ENCODE results near the gene C19orf38.
A peak's percentile ranks its signal among the peaks of the same experiment; 100 is the strongest.
"Not testable (repeated sequence)": the region's sequence is repeated elsewhere in the genome, so short reads cannot be mapped to it uniquely, and the experiment has no call there.

C19orf38 gene

DNA sequence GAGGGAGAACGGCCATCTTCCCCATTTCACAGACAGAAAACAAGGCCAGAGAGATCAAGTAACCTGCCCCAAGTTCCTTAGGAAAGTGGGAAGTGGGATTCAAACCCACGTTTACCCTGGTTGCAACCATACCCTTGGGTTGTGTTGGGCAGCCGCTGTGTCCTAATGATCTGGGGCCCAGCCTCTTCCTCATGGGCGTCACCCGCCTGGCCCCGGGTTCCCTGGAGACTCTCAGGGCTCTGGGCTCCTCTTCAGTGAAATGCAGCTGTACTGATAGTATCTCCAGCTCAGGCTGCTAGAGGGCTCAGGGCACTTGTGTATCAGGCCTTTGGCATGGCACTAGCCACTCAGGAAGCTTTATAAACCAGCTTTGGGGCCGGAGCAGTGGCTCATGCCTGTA lies 22.0 kb upstream of the C19orf38 start:
- peak; percentile 54 for DNase-seq

DNA sequence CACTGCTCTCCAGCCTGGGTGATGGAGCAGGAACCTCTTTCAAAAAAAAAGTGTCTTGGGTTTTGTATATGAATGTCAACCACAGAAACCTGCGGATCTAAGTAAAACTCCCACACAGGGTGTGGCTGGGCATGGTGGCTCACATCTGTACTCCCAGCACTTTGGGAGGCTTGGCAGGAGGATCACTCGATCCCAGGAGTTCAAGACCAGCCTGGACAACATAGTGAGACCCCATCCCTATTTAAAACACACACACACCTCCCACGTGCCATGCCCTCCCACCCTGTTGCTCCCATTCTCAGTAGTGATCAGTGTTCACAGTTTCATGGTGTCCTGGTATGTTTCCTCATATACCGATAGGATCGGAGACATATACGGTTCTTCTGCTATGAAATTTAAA lies 21.4 kb upstream of the C19orf38 start:
- peak; percentile 28 for DNase-seq

DNA sequence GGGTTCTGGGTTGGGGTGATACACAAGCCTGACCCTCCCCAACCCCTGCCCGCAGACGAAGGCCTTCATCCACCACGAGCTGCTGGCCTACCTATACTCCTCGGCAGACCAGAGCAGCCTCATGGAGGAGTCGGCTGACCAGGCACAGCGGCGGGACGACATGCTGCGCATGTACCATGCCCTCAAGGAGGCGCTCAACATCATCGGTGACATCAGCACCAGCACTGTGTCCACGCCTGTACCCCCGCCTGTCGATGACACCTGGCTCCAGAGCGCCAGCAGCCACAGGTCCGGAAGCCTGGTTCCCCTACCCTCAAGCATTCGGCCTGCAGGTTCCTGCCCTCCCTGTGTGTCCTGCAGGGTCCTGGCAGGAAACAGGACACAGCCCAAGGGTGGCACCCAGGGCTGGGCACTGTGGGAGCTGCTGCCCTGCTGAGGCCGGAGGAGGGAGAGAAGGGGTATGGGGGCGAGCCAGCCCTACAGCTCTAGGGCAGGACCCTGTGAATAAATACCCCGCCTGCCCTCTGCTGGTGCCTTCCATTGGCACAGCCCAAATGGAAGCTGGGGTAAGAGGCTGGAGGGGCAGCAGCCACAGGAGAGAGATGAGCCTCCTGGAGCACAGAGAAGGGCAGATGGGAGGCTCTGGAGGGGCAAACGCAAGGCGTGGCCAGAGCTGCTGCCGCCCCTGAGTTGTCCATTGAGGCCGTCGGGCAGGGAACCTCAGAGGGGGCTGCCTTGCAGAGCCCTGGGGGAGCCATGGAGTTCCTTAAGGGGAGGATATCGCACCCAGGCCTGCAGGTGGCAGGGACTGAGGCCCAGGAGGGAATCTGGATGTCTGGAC lies 19.0 kb upstream of the C19orf38 start:
- DNase-seq: peak; percentile 28

DNA sequence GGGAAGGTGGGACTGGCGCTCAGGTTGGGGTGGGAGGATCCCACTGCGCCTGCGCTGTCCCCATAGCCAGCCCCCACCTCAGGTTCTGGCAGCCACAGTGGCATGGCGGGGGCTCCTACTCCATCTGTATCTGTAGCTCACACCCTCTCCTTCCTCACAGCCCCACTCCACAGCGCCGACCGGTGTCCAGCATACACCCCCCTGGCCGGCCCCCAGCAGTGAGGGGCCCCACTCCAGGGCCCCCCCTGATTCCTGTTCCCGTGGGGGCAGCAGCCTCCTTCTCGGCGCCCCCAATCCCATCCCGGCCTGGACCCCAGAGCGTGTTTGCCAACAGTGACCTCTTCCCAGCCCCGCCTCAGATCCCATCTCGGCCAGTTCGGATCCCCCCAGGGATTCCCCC lies 18.2 kb upstream of the C19orf38 start:
- DNase-seq: no peak

DNA sequence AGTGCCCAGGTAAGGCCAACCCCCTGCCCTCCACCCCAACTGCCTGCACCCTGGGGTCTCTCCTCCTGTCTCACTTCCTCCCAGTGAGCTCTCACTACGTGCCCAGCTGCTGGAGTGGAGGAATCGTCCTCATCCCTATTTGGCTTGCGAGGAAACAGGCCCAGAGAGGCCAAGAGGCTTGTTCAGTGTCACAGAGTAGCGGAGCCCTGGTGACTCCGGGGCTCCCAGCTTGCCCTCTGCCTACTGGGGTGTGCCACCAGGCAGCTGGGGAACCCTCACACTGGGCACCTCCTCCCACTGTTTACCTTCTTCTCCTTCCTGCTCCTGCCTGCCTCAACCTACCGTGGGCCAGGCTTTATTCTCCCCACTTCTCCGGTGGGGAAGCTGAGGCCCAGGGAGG lies 17.8 kb upstream of the C19orf38 start:
- DNase-seq: no peak

DNA sequence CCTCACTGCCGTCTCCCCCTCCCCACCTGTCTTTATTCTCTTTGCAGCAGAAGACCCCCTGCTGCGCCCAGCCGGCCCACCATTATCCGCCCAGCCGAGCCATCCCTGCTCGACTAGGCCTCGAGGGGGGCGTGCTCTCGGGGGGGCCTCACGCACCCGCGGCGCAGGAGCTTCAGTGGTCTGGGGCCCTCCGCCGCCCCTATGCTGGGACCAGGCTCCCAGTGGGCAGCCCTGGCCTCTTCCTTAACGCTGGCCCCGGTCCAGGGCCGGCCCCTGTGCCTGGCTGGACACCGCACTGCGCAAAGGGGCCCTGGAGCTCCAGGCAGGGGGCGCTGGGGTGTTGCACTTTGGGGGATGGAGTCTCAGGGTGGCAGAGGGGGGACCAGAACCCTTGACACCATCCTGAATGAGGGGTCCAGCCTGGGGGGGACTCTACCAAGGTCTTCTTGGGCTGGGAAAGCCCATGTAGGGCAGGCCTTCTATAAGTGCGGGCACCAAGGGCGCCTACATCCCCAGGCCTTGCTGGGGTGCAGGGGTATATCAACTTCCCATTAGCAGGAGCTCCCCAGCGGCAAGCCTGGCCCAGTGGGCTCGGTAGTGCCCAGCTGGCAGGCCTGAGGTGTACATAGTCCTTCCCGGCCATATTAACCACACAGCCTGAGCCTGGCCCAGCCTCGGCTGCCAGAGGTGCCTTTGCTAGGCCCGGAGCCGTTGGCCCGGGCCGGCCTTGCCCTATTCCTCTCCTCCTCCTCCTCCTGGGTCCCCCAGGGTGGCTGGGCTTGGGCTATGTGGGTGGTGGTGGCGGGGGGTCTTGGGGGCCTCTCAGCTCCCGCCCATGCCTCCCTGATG lies 17.1 kb upstream of the C19orf38 start:
- DNase-seq: no peak

DNA sequence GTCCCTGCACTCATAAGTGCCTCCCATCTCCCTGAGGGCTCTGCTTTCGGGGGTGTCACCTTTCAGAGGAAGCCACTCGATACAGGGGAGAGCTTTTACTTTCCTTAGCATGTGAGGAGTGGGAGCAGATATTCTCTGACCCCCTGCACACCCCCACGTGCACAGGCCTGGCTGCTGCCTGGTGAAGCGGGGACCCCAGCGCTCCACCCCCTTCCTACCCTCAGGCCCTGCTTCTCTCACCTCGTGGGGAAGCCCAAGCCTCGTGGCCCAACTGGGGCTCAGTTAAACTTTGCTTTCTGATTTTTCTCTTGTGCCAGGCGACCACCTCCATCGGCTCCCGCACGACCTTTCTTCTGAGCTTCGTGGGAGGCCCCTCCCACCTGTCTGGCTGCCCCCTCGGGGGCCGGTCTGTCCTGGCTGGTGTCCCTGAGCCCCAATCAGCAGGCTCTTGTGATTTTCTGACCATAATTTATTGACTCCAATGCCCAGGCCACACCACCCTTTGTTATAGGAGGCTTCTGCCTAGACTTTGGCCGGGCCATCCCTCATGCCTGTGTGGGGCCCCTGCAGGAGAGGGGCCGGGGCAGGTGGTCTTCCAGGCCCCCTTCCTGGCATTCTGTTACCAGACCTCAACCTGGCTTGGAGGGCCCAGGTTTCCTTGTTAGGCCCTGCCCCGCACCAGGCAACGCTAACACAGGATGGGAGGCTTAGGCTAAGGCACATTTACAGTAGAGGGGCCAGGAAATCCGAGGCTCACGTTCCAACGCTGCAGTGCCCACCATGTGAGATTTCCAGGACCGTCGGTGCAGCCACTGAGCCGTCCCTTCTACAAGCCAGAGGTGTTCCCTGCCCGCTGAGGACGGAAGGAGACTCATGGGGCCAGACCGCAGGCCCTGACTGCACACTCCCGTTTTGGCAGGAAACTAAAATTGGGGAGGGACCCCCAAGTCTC lies 16.0 kb upstream of the C19orf38 start:
- DNase-seq: no peak

DNA sequence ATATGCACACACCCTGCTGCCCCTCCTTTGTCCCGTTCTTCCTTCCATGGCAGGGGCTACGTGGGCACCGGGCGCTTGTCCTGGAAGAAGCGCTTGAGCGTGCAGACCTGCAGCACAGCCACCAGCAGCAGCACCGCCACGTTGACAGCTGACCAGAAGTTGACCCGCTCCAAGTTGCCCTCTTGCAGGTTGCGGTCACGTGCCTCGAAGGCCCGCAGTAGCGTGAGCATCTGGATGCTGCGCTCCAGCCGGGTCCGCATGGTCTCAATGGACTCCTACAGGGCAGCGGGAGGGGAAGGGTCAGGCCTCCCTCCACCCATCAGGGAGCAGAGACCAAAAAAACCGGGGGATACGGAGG lies 15.3 kb upstream of the C19orf38 start:
- no peak for DNase-seq

DNA sequence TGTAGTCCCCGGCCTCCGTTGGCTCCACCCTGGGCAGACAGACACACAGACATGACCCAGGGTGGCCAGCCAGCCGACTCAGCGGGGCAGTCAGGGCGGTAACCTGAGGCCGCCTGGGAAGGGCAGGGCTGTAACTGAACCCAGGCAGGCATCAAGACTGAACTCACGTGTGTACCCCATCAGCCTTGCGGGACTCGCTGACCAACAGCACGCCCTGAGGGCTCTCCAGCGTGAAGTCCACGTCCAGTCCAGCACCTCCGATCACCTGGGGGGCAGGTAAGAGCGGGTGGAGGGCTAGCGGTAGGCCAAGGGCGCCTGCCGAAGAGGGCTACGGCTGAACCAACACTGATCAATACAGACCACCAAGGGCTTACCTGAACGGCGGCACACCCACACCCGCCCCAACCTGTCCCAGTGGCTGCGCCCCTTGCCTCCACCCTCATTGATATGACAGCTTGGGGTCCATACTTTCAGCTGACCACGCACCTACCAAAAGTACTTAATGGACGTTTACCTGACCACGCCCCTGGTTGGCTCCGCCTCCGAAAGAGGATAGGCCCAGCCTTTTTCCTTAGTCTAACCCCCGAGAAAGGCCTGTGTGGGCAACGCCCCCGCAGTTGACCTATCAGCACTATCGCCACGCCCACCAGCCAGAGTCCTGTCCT lies 13.0 kb upstream of the C19orf38 start:
- DNase-seq: peak; percentile 100

DNA sequence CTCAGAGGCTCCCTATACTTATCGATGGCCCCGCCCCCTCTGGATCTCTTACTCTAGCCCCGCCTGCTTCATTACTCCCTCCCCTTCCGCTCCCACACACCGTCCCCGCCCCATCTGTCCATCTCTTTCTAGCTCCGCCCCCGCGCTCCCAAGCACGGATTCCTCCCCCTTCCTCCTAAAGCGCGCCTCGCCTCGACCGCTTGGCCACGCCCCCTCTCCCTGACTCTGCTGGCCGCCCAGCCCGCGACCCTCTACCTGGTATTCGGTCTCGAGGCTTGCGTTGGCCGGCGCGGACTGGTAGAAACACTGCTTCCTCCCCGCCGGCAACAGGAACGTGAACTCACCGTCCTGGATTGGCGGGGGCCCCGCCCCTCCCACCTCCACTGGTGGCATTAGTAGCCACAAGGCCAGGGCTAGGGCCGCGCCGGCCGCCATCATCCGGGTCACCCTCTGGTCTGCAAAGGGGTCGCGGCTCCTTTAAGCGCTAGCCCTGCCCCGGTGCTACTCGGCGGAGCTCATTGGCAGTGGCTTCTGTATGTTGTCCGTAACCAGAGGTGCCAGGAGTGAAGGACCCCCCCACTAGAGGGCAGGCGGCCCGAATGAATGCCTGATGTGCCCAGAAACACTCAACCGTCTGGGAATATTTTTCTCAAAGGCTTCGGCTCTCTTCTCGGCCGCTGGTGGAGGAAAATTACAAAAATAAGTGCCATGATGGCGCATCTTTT lies 12.3 kb upstream of the C19orf38 start, which contains the start of gene TMED1:
TSS of gene TMED1 (minus strand) at position 459 of the 725 bp plus-strand sequence. CDS start at position 438, 21 bp downstream.
- DNase-seq: peak; percentile 96

DNA sequence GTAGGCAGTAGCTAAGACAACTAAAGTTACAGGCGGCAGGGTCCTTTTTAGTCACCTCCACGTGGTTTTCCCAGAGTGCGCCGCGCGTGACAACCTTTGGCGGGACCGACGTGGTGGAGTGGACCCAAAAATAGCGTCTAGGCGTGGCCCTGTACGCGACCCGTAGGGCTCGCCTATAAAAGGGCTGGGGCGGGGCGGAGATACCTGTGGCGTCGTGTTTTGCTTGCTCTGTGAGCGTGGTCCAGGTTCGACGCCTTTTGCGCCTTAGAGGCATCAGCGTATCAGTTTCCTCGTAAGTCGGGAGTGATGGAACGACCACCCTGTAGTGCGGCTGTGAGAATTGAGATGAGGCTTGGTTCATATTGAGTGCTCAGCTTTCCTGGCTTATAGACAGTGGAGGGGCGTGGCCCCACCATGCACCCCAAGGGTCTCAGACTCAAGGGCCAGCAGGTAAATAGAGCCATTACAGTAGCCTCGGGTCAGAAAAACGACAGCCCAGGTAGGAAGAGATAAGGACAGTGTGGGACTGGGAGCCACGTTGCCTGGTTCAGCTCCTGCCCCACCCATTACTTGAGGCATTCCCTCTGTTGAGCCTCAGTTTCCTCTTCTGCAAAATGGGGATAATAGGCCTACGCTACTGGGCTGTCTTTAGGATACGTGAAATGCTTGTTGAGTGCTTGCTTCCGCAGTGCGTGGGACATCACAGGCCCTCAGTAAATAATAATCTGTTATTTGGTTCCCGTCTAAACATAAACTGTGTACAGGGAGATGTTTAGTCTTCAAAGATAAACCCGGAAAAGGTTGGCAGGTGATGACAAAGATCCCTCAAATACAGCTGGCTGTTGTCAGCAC lies 11.5 kb upstream of the C19orf38 start:
- peak; percentile 93 for DNase-seq

DNA sequence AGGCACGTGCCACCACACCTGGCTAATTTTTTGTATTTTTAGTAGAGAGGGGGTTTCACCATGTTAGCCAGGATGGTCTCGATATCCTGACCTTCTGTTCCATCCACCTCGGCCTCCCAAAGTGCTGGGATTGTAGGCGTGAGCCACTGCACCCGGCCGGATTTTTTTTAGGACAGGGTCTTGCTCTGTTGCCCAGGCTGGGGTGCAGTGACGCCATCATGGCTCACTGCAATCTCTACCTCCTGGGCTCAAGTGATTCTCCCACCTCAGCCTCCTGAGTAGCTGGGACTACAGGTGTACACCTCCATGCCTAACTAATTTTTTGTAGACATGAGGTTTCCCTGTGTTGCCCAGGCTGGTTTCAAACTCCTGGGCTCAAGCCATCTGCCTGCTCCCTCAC lies 10.6 kb upstream of the C19orf38 start:
- not testable (repeated sequence) for DNase-seq

DNA sequence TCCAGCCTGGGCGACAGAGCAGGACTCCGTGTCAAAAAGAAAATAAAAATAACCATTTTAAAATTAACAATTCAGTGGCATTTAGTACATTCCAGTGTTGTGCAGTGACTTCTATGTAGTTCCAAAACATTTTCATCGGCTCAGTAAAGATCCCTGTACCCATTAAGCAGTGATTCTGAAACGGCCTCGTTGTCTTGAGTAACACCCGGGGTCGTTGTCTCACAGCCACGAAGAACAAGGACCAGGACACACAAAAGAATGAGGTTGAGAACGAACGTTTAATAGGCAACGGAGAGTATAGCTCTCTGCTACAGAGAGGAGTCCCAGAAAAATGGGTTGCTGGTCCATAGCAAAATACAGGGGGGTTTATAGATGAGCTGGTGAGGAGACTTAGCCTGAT lies 9.8 kb upstream of the C19orf38 start:
- no peak for DNase-seq

DNA sequence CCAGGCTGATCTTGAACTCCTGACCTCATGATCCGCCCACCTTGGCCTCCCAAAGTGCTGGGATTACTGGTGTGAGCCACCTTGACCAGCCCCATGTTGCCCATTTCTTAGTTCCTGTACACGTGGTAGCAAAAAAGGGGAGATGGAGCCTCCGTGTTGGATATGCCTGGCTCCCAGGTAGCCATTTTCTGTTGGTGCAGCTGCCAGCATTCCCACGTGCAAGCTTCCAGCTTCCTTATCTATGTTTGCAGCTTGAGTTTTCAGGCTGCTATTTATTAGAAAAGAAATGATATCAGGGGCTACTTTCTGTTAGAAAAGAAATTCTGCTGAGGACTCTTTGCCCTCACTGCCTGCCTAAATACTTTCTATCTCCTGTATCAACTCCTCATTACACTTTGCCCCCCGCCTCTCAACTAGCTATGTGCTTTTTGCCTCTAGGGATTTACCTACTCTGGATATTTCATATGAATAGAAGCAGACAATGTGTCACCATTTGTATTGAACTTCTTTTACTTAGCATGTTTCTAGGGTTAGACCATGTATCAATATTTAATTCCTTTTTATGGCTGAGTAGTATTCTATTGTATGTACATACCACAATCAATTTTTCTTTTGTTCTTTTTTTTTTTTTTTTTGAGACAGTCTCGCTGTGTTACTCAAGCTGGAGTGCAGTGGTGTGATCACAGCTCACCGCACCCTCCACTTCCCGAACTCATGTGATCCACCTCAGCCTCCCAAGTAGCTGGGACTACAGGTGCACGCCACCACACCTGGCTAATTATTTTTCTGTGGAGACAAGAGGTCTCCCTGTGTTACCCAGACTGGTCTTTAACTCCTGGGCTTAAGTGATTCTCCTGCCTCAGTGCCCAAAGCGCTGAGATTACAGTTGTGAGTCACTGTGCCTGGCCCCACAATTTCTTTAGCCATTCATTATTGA lies 8.8 kb upstream of the C19orf38 start:
- no peak for DNase-seq

DNA sequence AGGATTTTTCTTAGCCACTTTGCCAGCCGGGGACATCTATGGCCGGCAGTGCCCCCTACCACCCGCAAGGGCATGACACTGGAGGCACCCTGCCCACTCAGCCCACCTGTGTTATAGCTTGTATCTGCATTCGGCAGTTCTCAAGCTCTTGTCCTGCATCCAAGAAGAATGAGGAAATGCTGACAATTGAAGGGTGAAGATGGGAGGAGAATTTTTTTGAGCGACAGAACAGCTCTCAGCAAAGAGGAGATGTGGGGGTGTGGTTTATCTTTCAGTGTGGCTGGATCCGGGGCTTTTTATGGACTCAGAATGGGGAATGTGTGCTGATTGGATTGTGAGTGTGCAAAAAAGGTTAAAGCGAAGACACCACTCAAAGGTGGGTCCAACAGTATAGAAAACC lies 5.4 kb upstream of the C19orf38 start:
- DNase-seq: no peak

DNA sequence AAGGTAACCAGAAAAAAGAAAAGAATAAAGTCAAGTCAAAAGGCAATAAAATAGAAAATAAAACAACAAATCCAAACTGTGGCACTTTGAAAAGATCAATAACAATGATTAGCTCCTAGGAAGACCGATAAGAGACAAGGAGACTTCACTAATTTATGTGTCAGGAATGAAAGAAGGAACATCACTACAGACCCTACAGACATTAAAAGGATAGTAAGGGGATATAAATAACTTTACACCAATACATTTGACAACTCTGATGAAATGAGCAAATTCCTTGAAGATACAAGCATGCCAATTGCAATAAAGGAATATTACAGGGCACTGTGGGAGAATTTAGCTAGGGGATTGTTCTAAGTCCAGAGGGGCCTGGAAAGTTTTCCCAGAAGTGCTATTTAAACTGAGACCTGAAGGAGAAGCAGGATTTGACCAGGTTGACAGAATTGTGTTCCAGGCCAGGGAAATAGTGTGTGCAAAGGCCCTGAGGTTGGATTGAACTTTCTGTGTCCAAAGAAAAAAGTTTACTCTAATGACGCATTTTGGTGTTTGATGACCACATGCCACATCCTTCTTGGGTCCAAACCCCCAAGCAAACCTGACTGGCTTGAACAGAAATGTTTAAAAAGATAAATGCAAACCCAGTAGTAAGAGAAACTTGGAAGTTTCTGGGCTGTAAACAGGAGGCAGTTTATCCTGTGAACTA lies 1.6 kb upstream of the C19orf38 start:
- no peak for DNase-seq

DNA sequence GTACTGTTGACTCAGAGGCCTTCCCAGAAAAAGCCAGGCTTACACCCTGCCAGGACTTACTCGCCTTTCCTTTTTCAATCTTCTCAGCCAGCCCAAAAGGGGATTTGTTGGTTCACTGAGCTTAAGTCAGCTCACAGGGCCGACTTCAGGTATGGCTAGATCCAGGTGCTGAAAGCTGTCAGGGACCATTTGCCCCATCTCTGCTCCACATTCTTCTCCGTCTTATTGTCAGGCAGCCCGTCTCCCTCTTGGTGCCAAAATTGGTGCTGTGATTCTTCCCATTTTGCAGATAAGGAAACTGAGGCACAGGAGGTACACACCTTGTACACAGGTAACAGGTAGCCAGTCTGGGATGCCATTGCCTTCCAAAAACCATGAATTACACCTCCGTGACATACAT lies 2.4 kb downstream of the C19orf38 start:
- no peak for DNase-seq

DNA sequence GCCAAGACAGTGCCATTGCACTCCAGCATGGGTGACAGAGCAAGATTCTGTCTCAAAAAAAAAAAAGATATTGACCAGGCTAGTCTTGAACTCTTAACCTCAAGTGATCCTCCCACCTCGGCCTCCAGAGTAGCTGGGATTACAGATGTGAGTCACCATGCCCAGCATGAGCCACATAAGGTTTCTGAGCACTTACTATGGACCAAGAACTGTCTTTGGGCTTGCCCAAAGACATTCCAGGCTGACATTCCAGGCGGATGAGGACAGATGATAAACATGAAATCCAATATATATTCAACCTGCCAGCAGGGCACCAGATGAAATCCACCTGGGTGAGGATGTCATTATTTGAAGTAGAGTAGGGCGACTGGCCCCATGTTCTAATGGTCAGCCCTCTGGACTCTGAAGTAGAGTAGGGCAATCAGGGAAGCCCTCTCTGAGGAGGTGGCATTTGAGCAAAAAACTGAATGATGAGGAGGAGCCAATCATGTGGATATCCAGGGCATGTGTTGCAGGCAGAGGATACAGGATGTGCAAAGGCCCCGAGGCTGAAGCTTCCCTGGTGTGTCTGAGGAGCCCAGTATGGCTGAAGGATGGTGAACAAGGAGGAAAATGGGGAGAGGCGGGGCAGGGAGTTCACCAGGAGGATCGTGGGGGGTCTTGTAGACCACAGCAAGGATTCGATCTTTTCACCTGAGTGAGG lies 4.0 kb downstream of the C19orf38 start:
- peak; percentile 57 for DNase-seq
